H9 (cell line): ENCODE data around the gene ENTR1. TPM values are rescaled to one million over a fixed set of nuclear protein-coding genes. Genes with fewer than 3 reads are reported as not detected.

Experiments
- DNase-seq: peaks from one replicate; pipeline ENCODE4 v3.0.0-alpha.2; 2017
- H2AFZ ChIP-seq: one replicate; pipeline ENCODE4 v1.6.1; 2013; ENCODE audit warnings: mild to moderate bottlenecking, low read length, control low read depth, moderate library complexity
- H2AK5ac ChIP-seq: 2 replicates; pipeline ENCODE4 v1.6.1; 2013; ENCODE audit warnings: low read length, control low read depth, mixed read lengths; ENCODE audit not compliant: insufficient read length
- H2BK120ac ChIP-seq: one replicate; pipeline ENCODE4 v1.6.1; 2013; ENCODE audit warnings: low read depth, mild to moderate bottlenecking, low read length, control low read depth, inconsistent platforms; ENCODE audit not compliant: poor library complexity, severe bottlenecking
- H2BK12ac ChIP-seq: 2 replicates; pipeline ENCODE4 v1.6.1; 2013; ENCODE audit warnings: low read length, control low read depth, mixed read lengths, low read depth; ENCODE audit not compliant: insufficient read length
- H2BK15ac ChIP-seq: 2 replicates; pipeline ENCODE4 v1.6.1; 2013; ENCODE audit warnings: low read depth, low read length, control low read depth
- H2BK20ac ChIP-seq: one replicate; pipeline ENCODE4 v1.6.1; 2013; ENCODE audit warnings: low read depth, mild to moderate bottlenecking, low read length, control low read depth, inconsistent platforms; ENCODE audit not compliant: poor library complexity, severe bottlenecking
- H2BK5ac ChIP-seq: 2 replicates; pipeline ENCODE4 v1.6.1; 2013; ENCODE audit warnings: low read length, control low read depth, mixed read lengths; ENCODE audit not compliant: insufficient read length
- H3K14ac ChIP-seq: 2 replicates; pipeline ENCODE4 v1.6.1; 2013; ENCODE audit warnings: low read length, control low read depth; ENCODE audit not compliant: insufficient read depth
- H3K18ac ChIP-seq: 2 replicates; pipeline ENCODE4 v1.6.1; 2013; ENCODE audit warnings: low read depth, mild to moderate bottlenecking, mixed read lengths, low read length, control low read depth; ENCODE audit not compliant: insufficient read length
- H3K23ac ChIP-seq: 2 replicates; pipeline ENCODE4 v1.6.1; 2013; ENCODE audit warnings: low read length, control low read depth, mixed read lengths, low read depth; ENCODE audit not compliant: insufficient read length
- H3K23me2 ChIP-seq: 2 replicates; pipeline ENCODE4 v1.6.1; 2013; ENCODE audit warnings: low read depth, mild to moderate bottlenecking, mixed read lengths, low read length, control low read depth; ENCODE audit not compliant: insufficient read length, poor library complexity, severe bottlenecking
- H3K27ac ChIP-seq: 2 replicates; pipeline ENCODE4 v1.5.1; 2013; ENCODE audit warnings: low read length, control low read depth, mixed read lengths, low read depth; ENCODE audit not compliant: insufficient read length
- H3K27me3 ChIP-seq: 2 replicates; pipeline ENCODE4 v1.6.1; 2013; ENCODE audit warnings: low read length, control low read depth, inconsistent platforms; ENCODE audit not compliant: insufficient read depth
- H3K4ac ChIP-seq: 2 replicates; pipeline ENCODE4 v1.6.1; 2013; ENCODE audit warnings: low read depth, mild to moderate bottlenecking, control low read depth, inconsistent platforms, low read length, moderate library complexity
- H3K4me1 ChIP-seq: 2 replicates; pipeline ENCODE4 v1.6.1; 2013; ENCODE audit warnings: low read length, control low read depth, inconsistent platforms; ENCODE audit not compliant: insufficient read depth
- H3K4me2 ChIP-seq: 2 replicates; pipeline ENCODE4 v1.6.1; 2013; ENCODE audit warnings: low read length, control low read depth, mixed read lengths; ENCODE audit not compliant: insufficient read length, insufficient read depth
- H3K56ac ChIP-seq: 2 replicates; pipeline ENCODE4 v1.6.1; 2013; ENCODE audit warnings: low read depth, mild to moderate bottlenecking, mixed read lengths, low read length, control low read depth; ENCODE audit not compliant: insufficient read length
- H3K79me1 ChIP-seq: 2 replicates; pipeline ENCODE4 v1.6.1; 2013; ENCODE audit warnings: low read depth, mild to moderate bottlenecking, moderate library complexity, low read length, control low read depth, inconsistent platforms; ENCODE audit not compliant: insufficient read depth, poor library complexity, severe bottlenecking
- H3K79me2 ChIP-seq: 2 replicates; pipeline ENCODE4 v1.6.1; 2013; ENCODE audit warnings: low read length, control low read depth, inconsistent platforms; ENCODE audit not compliant: insufficient read depth
- H3K9ac ChIP-seq: 2 replicates; pipeline ENCODE4 v1.6.1; 2013; ENCODE audit warnings: low read length, control low read depth, mixed read lengths; ENCODE audit not compliant: insufficient read length; ENCODE audit errors: extremely low read depth
- H3K9me3 ChIP-seq: one replicate; pipeline ENCODE4 v1.6.1; 2013; ENCODE audit warnings: low read depth, low read length, inconsistent platforms; ENCODE audit not compliant: control insufficient read depth
- H3T11ph ChIP-seq: one replicate; pipeline ENCODE4 v1.6.1; 2013; ENCODE audit warnings: mild to moderate bottlenecking, low read length, control low read depth, inconsistent platforms
- H4K20me1 ChIP-seq: one replicate; pipeline ENCODE4 v1.6.1; 2013; ENCODE audit not compliant: control insufficient read depth, insufficient read length, insufficient read depth
- H4K5ac ChIP-seq: 2 replicates; pipeline ENCODE4 v1.6.1; 2013; ENCODE audit warnings: low read depth, mild to moderate bottlenecking, mixed read lengths, low read length, control low read depth; ENCODE audit not compliant: insufficient read length
- H4K8ac ChIP-seq: replicated peaks from 2 replicates; pipeline ENCODE4 v1.6.1; 2013; ENCODE audit warnings: low read length, control low read depth, mixed read lengths, low read depth; ENCODE audit not compliant: insufficient read length
- H4K91ac ChIP-seq: 2 replicates; pipeline ENCODE4 v1.6.1; 2013; ENCODE audit warnings: low read depth, mild to moderate bottlenecking, moderate library complexity, mixed read lengths, low read length, control low read depth; ENCODE audit not compliant: insufficient read length
- H3K27ac Mint-ChIP-seq, 3 experiments: 2 replicates in 2 of 3; 3 replicates in 1 of 3; pipeline ENCODE4 v1.8.0; 2020 to 2021; ENCODE audit warnings: mixed read lengths in 3 of 3, mild to moderate bottlenecking in 1 of 3, moderate library complexity in 1 of 3
- H3K27me3 Mint-ChIP-seq: 2 replicates; pipeline ENCODE4 v1.8.0; 2021; ENCODE audit warnings: low read depth, mild to moderate bottlenecking, moderate library complexity, mixed read lengths
- H3K36me3 Mint-ChIP-seq, 3 experiments: 2 replicates in 2 of 3; 3 replicates in 1 of 3; pipeline ENCODE4 v1.8.0; 2020 to 2021; ENCODE audit warnings: low read depth in 3 of 3, mixed read lengths in 3 of 3; ENCODE audit not compliant: insufficient read depth in 1 of 3
- H3K4me1 Mint-ChIP-seq, 2 experiments: 2 replicates each; pipeline ENCODE4 v1.8.0; 2020; ENCODE audit warnings: mixed read lengths in 2 of 2
- H3K4me3 Mint-ChIP-seq, 2 experiments: 2 replicates in 1 of 2; 3 replicates in 1 of 2; pipeline ENCODE4 v1.8.0; 2020 to 2021; ENCODE audit warnings: mild to moderate bottlenecking in 2 of 2, mixed read lengths in 2 of 2, moderate library complexity in 1 of 2
- H3K9me3 Mint-ChIP-seq, 2 experiments: 2 replicates in 1 of 2; 3 replicates in 1 of 2; pipeline ENCODE4 v1.8.0; 2020; ENCODE audit warnings: mild to moderate bottlenecking in 2 of 2, mixed read lengths in 2 of 2, moderate library complexity in 1 of 2
- CTCF ChIP-seq: fragments of 200-600 bp; sonication (generic); conservative IDR thresholded peaks from 3 replicates; pipeline ENCODE4 v1.8.0; 2021; ENCODE audit warnings: antibody characterized with exemption, mild to moderate bottlenecking
- WGBS: extraction: QIAGEN DNeasy Blood & Tissue Kit; methylation state at CpG from one replicate; pipeline ENCODE4 v1.1.7; 2013; ENCODE audit warnings: missing lambda C conversion rate, low lambda C conversion rate, mixed read lengths; ENCODE audit not compliant: insufficient read length; ENCODE audit errors: extremely low coverage; 5-methylcytosine and 5-hydroxymethylcytosine counted together
- total RNA-seq: library from RNA; stranded (reverse); gene quantifications from 2 replicates; pipeline ENCODE4 v1.2.1, GENCODE V29; 2021

Gene ENTR1
- total RNA-seq, 1 experiment from 2014 or later: 108 TPM

GRCh38 chr9:136370687-136371532 is 39.5 kb downstream of the ENTR1 start:
- Histone ChIP-seq H4K8ac (no peak overlapping the region), H3K9me3 (no peaks in the 10 kb centered on the region), H4K20me1 (no peaks in the 10 kb centered on the region), H3K18ac (no peak overlapping the region), H2BK15ac (no peak overlapping the region), H4K5ac (no peak overlapping the region), H3K27ac (no peak overlapping the region), H3K9ac (no peak overlapping the region), H3K4me2 (no peak overlapping the region), H3T11ph (no peak overlapping the region), H3K4ac (no peak overlapping the region), H3K14ac (no peak overlapping the region; the same call in 1 of the 2 replicates), H2BK5ac (no peak overlapping the region), H3K79me1 (no peaks in the 10 kb centered on the region), H2BK20ac (no peak overlapping the region), H2BK12ac (no peak overlapping the region), H2AK5ac (no peak overlapping the region), H3K4me1 (no peaks in the 10 kb centered on the region), H2BK120ac (no peak overlapping the region), H2AFZ (no peak overlapping the region), H4K91ac (no peak overlapping the region), H3K23me2 (no peaks in the 10 kb centered on the region), H3K56ac (no peak overlapping the region), H3K23ac (no peak overlapping the region), H3K79me2 (no peaks in the 10 kb centered on the region), H3K27me3 (no peaks in the 10 kb centered on the region)
- Mint-ChIP-seq H3K9me3 (no peaks in the 10 kb centered on the region), H3K4me1 (peaks cover 0 to 5% of the 10 kb centered on the region in 2 experiments; a peak in 1 of 4 replicates), H3K36me3 (peaks cover 0 to 10% (median 6%) of the 10 kb centered on the region in 3 experiments; a peak in 4 of 7 replicates), H3K27me3 (peaks cover 1% of the 10 kb centered on the region; the same call in 1 of the 2 replicates), H3K27ac (0 out of 7 replicates have a peak overlapping the region, but pooled peaks of 1 of the 3 experiments have one; percentile 77), H3K4me3 (no peak overlapping the region)
- WGBS: no CpG with 5 or more reads among the region's 54 CpGs
- no peak for TF ChIP-seq CTCF
- DNase-seq: no peak
